HG03354 (cell line): ENCODE data around the gene KPNA3.
"Not testable (repeated sequence)": the region's sequence is repeated elsewhere in the genome, so short reads cannot be mapped to it uniquely, and the experiment has no call there.

ENCODE experiments used
- ATAC-seq: cut with Tn5 transposase; IDR thresholded peaks from one replicate; pipeline ENCODE4 v1.9.1; 2021; ENCODE audit warnings: mild to moderate bottlenecking; ENCODE audit not compliant: unreplicated experiment, poor library complexity, severe bottlenecking

KPNA3 gene

GRCh38 chr13:49761811-49762210 is 30.7 kb downstream of the KPNA3 start:
- not testable (repeated sequence) for ATAC-seq

- ATAC-seq = no peak
Measured at GRCh38 chr13:49760558-49760957, 31.9 kb downstream of the KPNA3 start.

GRCh38 chr13:49759503-49759902 is 33.0 kb downstream of the KPNA3 start:
- ATAC-seq = no peak

GRCh38 chr13:49756263-49756662 is 36.2 kb downstream of the KPNA3 start:
- ATAC-seq = no peak

GRCh38 chr13:49754146-49754545 is 38.3 kb downstream of the KPNA3 start:
- ATAC-seq = no peak

- no peak for ATAC-seq
Measured at GRCh38 chr13:49749848-49750247, 42.6 kb downstream of the KPNA3 start.

- no peak for ATAC-seq
Measured at GRCh38 chr13:49746111-49746510, 46.4 kb downstream of the KPNA3 start.

GRCh38 chr13:49740870-49741269 is 51.6 kb downstream of the KPNA3 start:
- ATAC-seq = no peak

GRCh38 chr13:49739498-49740187 is 52.8 kb downstream of the KPNA3 start:
- ATAC-seq = no peak

GRCh38 chr13:49733181-49733951 is 59.1 kb downstream of the KPNA3 start:
- no peak for ATAC-seq

GRCh38 chr13:49731766-49732165 is 60.7 kb downstream of the KPNA3 start:
- ATAC-seq = no peak

GRCh38 chr13:49716615-49717014 is 75.9 kb downstream of the KPNA3 start:
- no peak for ATAC-seq

- ATAC-seq = no peak
Measured at GRCh38 chr13:49714757-49715156, 77.7 kb downstream of the KPNA3 start.

GRCh38 chr13:49711218-49711863 is 81.1 kb downstream of the KPNA3 start:
- ATAC-seq = no peak

- ATAC-seq = not testable (repeated sequence)
Measured at GRCh38 chr13:49704264-49704663, 88.2 kb downstream of the KPNA3 start.

- ATAC-seq = no peak
Measured at GRCh38 chr13:49701491-49701890, 91.0 kb downstream of the KPNA3 start.

- ATAC-seq = no peak
Measured at GRCh38 chr13:49697468-49697867, 95.0 kb downstream of the KPNA3 start.

GRCh38 chr13:49694446-49694845 is 98.0 kb downstream of the KPNA3 start:
- no peak for ATAC-seq

GRCh38 chr13:49693877-49694276 is 98.6 kb downstream of the KPNA3 start:
- no peak for ATAC-seq

GRCh38 chr13:49693191-49693733 is 99.2 kb downstream of the KPNA3 start:
- no peak for ATAC-seq
